AG10803 (cell line): ENCODE results near the gene CORO6.

Experiments used
- DNase-seq: peaks from one replicate; pipeline ENCODE4 v3.0.0; 2010; ENCODE audit warnings: low read depth
- H3K4me3 ChIP-seq: 2 replicates; pipeline ENCODE4 v1.5.1; 2011; ENCODE audit warnings: mild to moderate bottlenecking, low read length, control low read depth
- CTCF ChIP-seq: conservative IDR thresholded peaks from 2 replicates; pipeline ENCODE4 v1.5.1; 2011; ENCODE audit warnings: mild to moderate bottlenecking, low read length, control low read depth, inconsistent platforms

CORO6 gene

GRCh38 chr17:29633886-29634285 is 11.2 kb upstream of the CORO6 start:
- no peak for TF ChIP-seq CTCF
- H3K4me3 ChIP-seq, result no peak overlapping the region
- no peak for DNase-seq

- no peak for TF ChIP-seq CTCF
- H3K4me3 ChIP-seq, result no peak overlapping the region
- DNase-seq, result no peak
Measured at GRCh38 chr17:29630630-29631193, 8.0 kb upstream of the CORO6 start.

GRCh38 chr17:29629839-29630238 is 7.1 kb upstream of the CORO6 start:
- DNase-seq, result no peak
- TF ChIP-seq CTCF, result no peak

GRCh38 chr17:29628644-29629043 is 5.9 kb upstream of the CORO6 start:
- no peak overlapping the region for H3K4me3 ChIP-seq
- DNase-seq, result no peak
- no peak for TF ChIP-seq CTCF

More at GRCh38 chr17:29629839-29630238, 7.1 kb upstream of the CORO6 start:
- H3K4me3 ChIP-seq, result no peak overlapping the region

- DNase-seq, result no peak
- TF ChIP-seq CTCF, result no peak
- H3K4me3 ChIP-seq, result no peak overlapping the region
Measured at GRCh38 chr17:29627951-29628350, 5.2 kb upstream of the CORO6 start.

- H3K4me3 ChIP-seq, result no peak overlapping the region
- TF ChIP-seq CTCF, result peak; percentile 14; the same call in 1 of the 2 replicates
- peak; percentile 70 for DNase-seq
Measured at GRCh38 chr17:29625037-29625750, 2.5 kb upstream of the CORO6 start.

GRCh38 chr17:29624586-29624985 is 1.9 kb upstream of the CORO6 start:
- no peak for TF ChIP-seq CTCF
- no peak for DNase-seq
- no peak overlapping the region for H3K4me3 ChIP-seq
